Measurements from ENCODE around the gene DDR2.

DDR2 gene

DNA sequence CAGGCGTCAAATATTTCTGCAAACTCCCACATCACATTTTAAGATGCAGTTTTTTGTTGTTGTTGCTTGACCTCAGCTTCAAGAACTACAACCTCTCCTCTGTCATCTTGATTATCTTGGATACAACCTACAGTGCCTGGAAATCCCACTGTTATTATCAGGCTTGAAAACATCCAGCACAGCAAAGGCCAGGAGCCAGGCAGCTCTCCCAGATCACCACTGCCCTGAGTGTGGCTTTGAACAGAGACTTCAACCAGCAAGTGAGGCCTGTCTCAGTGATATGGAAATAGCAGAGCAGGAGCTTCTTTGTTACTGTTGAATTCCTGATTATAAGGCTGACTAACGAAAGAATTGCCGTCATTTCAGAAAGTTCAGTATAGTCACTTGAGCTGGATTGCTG lies 200.2 kb downstream of the DDR2 start:
- H3K36me3 ChIP-seq (ENCODE audit: control insufficient read depth, low read depth, low read length), result no peaks in the 10 kb centered on the region
- H3K27me3 ChIP-seq (ENCODE audit: control insufficient read depth, insufficient read depth, low read length), result no peaks in the 10 kb centered on the region
- H3K4me3 ChIP-seq (ENCODE audit: low read length), result no peak overlapping the region
- no peak overlapping the region for H3K9ac ChIP-seq (ENCODE audit: low read length)
- no peak overlapping the region for H3K27ac ChIP-seq (ENCODE audit: low read length)
- H3K4me1 ChIP-seq (ENCODE audit: control insufficient read depth, low read depth, low read length), result no peaks in the 10 kb centered on the region
- no peaks in the 10 kb centered on the region for H3K9me3 ChIP-seq (ENCODE audit: control insufficient read depth, low read depth, low read length)

DNA sequence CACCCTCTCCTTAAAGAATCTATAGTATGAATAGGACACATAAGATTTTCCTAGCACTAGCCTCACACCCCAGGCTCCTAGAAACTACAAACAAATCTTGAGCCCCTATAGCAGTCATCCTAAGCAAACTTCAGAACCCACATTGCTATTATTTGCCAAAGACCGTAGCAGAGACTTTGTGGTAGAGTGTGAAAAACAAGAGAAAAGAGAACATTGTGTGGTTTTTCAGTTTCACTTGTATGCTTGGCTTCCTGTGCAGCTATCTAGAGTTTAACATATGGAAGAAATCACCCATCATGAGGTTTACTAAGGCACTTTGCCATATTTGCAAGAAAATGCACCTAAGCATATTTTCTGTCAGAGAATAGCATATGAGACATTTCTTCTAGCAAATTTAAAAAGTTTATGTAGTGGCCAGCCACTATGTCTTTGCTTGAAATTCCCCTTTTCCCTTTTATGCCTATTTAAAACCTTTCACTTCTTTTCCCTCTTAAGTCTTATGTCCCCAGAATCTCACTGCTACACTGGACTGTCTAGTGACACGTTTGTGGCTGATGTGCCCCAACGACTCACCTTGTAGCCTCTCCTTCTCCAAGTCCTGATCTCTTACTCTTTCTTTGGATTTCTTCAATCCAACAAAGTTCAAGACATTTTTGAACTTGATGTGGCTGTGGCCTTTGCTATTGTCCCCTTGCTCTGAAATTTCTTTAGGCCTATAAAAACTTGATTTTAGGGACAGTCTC lies 203.1 kb downstream of the DDR2 start:
- Histone ChIP-seq H3K4me3 (ENCODE audit: low read length) (no peak overlapping the region), H3K36me3 (ENCODE audit: control insufficient read depth, low read depth, low read length) (no peaks in the 10 kb centered on the region), H3K27ac (ENCODE audit: low read length) (no peak overlapping the region), H3K9me3 (ENCODE audit: control insufficient read depth, low read depth, low read length) (no peaks in the 10 kb centered on the region), H3K27me3 (ENCODE audit: control insufficient read depth, insufficient read depth, low read length) (no peaks in the 10 kb centered on the region), H3K9ac (ENCODE audit: low read length) (no peak overlapping the region), H3K4me1 (ENCODE audit: control insufficient read depth, low read depth, low read length) (no peaks in the 10 kb centered on the region)
